Ectodermal cell (in vitro differentiated cells): ENCODE measurements around the gene STYXL1.
"Not testable (repeated sequence)": the region's sequence is repeated elsewhere in the genome, so short reads cannot be mapped to it uniquely, and the experiment has no call there.

Source experiments
- H3K27ac ChIP-seq: 2 replicates; pipeline ENCODE4 v1.7.0; 2013; ENCODE audit warnings: mild to moderate bottlenecking, low read depth, low read length; ENCODE audit not compliant: insufficient read depth, poor library complexity, severe bottlenecking
- H3K27me3 ChIP-seq: 2 replicates; pipeline ENCODE4 v1.7.0; 2013; ENCODE audit warnings: mild to moderate bottlenecking, low read length; ENCODE audit not compliant: insufficient read depth, control insufficient read depth, poor library complexity, severe bottlenecking
- H3K36me3 ChIP-seq: one replicate; pipeline ENCODE4 v1.7.0; 2013; ENCODE audit warnings: low read length; ENCODE audit not compliant: control insufficient read depth, insufficient read depth
- H3K4me1 ChIP-seq: one replicate; pipeline ENCODE4 v1.7.0; 2013; ENCODE audit warnings: low read length; ENCODE audit not compliant: control insufficient read depth, insufficient read depth
- H3K4me3 ChIP-seq: 2 replicates; pipeline ENCODE4 v1.7.0; 2013; ENCODE audit warnings: low read depth, low read length, control low read depth; ENCODE audit not compliant: insufficient read depth
- H3K9me3 ChIP-seq: 2 replicates; pipeline ENCODE4 v1.7.0; 2013; ENCODE audit warnings: mild to moderate bottlenecking, low read length, moderate library complexity; ENCODE audit not compliant: control insufficient read depth
- WGBS, 2 experiments: methylation state at CpG; one replicate each; pipeline ENCODE4 v1.1.7; 2013; ENCODE audit warnings: missing lambda C conversion rate in 2 of 2; 5-methylcytosine and 5-hydroxymethylcytosine counted together

Gene STYXL1

GRCh38 chr7:76065016-76065612 is 17.3 kb upstream of the STYXL1 start:
- Histone ChIP-seq H3K36me3 (peaks cover 33% of the 10 kb centered on the region), H3K27me3 (no peaks in the 10 kb centered on the region)
- WGBS, 2 experiments = 95 to 97% methylated on average over 14 of the region's 14 CpGs

GRCh38 chr7:76064208-76064970 is 16.6 kb upstream of the STYXL1 start:
- Histone ChIP-seq H3K4me1 (no peaks in the 10 kb centered on the region), H3K9me3 (no peaks in the 10 kb centered on the region), H3K36me3 (peaks cover 39% of the 10 kb centered on the region), H3K27me3 (no peaks in the 10 kb centered on the region), H3K4me3 (no peak overlapping the region), H3K27ac (no peak overlapping the region)
- 94 to 98% methylated on average over 24 of the region's 24 CpGs for WGBS, 2 experiments

More at GRCh38 chr7:76065016-76065612, 17.3 kb upstream of the STYXL1 start:
- no peak overlapping the region for H3K4me3 ChIP-seq
- H3K9me3 ChIP-seq = no peaks in the 10 kb centered on the region
- no peak overlapping the region for H3K27ac ChIP-seq
- no peaks in the 10 kb centered on the region for H3K4me1 ChIP-seq

GRCh38 chr7:76063525-76063924 is 15.7 kb upstream of the STYXL1 start:
- no peaks in the 10 kb centered on the region for H3K4me1 ChIP-seq
- peaks cover 47% of the 10 kb centered on the region for H3K36me3 ChIP-seq
- 94 to 95% methylated on average over 14 of the region's 14 CpGs for WGBS, 2 experiments
- H3K27me3 ChIP-seq = no peaks in the 10 kb centered on the region
- H3K27ac ChIP-seq = no peak overlapping the region
- H3K4me3 ChIP-seq = no peak overlapping the region
- H3K9me3 ChIP-seq = no peaks in the 10 kb centered on the region

- 95 to 97% methylated on average over 10 of the region's 10 CpGs for WGBS, 2 experiments
- no peaks in the 10 kb centered on the region for H3K9me3 ChIP-seq
- H3K27me3 ChIP-seq = no peaks in the 10 kb centered on the region
- H3K36me3 ChIP-seq = peaks cover 51% of the 10 kb centered on the region
- no peaks in the 10 kb centered on the region for H3K4me1 ChIP-seq
- no peak overlapping the region for H3K4me3 ChIP-seq
- no peak overlapping the region for H3K27ac ChIP-seq
Observed at GRCh38 chr7:76063114-76063513, 15.3 kb upstream of the STYXL1 start.

GRCh38 chr7:76062254-76062653 is 14.5 kb upstream of the STYXL1 start:
- Histone ChIP-seq H3K36me3 (peaks cover 59% of the 10 kb centered on the region), H3K27me3 (no peaks in the 10 kb centered on the region), H3K27ac (no peak overlapping the region), H3K9me3 (no peaks in the 10 kb centered on the region), H3K4me1 (no peaks in the 10 kb centered on the region), H3K4me3 (no peak overlapping the region)
- WGBS, 2 experiments = 94 to 96% methylated on average over 15 of the region's 15 CpGs

GRCh38 chr7:76060842-76061241 is 13.0 kb upstream of the STYXL1 start:
- H3K27me3 ChIP-seq = no peaks in the 10 kb centered on the region

GRCh38 chr7:76058745-76059144 is 10.9 kb upstream of the STYXL1 start:
- not testable (repeated sequence) for H3K27me3 ChIP-seq, H3K27ac ChIP-seq, H3K4me3 ChIP-seq, H3K4me1 ChIP-seq, H3K9me3 ChIP-seq
- 95 to 98% methylated on average over 7 of the region's 7 CpGs for WGBS, 2 experiments
- H3K36me3 ChIP-seq = peaks cover 46% of the 10 kb centered on the region

More at GRCh38 chr7:76060842-76061241, 13.0 kb upstream of the STYXL1 start:
- Histone ChIP-seq H3K27ac (no peak overlapping the region), H3K4me3 (no peak overlapping the region), H3K4me1 (no peaks in the 10 kb centered on the region), H3K36me3 (peaks cover 57% of the 10 kb centered on the region), H3K9me3 (no peaks in the 10 kb centered on the region)
- 96 to 97% methylated on average over 6 of the region's 6 CpGs for WGBS, 2 experiments

GRCh38 chr7:76057813-76058145 is 10.0 kb upstream of the STYXL1 start:
- no peaks in the 10 kb centered on the region for H3K27me3 ChIP-seq
- H3K9me3 ChIP-seq = no peaks in the 10 kb centered on the region

GRCh38 chr7:76057103-76057812 is 9.5 kb upstream of the STYXL1 start:
- H3K27ac ChIP-seq = no peak overlapping the region
- H3K4me1 ChIP-seq = peaks cover 4% of the 10 kb centered on the region
- 95 to 96% methylated on average over 18 of the region's 18 CpGs for WGBS, 2 experiments
- H3K36me3 ChIP-seq = peaks cover 39% of the 10 kb centered on the region
- no peak overlapping the region for H3K4me3 ChIP-seq
- no peaks in the 10 kb centered on the region for H3K27me3 ChIP-seq
- H3K9me3 ChIP-seq = no peaks in the 10 kb centered on the region

More at GRCh38 chr7:76057813-76058145, 10.0 kb upstream of the STYXL1 start:
- no peak overlapping the region for H3K4me3 ChIP-seq
- no peak overlapping the region for H3K27ac ChIP-seq
- H3K4me1 ChIP-seq = peaks cover 4% of the 10 kb centered on the region
- H3K36me3 ChIP-seq = peaks cover 39% of the 10 kb centered on the region
- WGBS, 2 experiments = 95% methylated on average over 11 of the region's 11 CpGs

- 95 to 96% methylated on average over 6 to 7 of the region's 7 CpGs for WGBS, 2 experiments
- Histone ChIP-seq H3K27me3 (no peaks in the 10 kb centered on the region), H3K27ac (no peak overlapping the region), H3K4me3 (no peak overlapping the region), H3K9me3 (no peaks in the 10 kb centered on the region), H3K4me1 (peaks cover 4% of the 10 kb centered on the region), H3K36me3 (peaks cover 36% of the 10 kb centered on the region)
Observed at GRCh38 chr7:76056241-76056640, 8.4 kb upstream of the STYXL1 start.
